WTC11 (cell line): ENCODE data around the gene CEBPE. TPM values are rescaled to one million over a fixed set of nuclear protein-coding genes. Genes with fewer than 3 reads are reported as not detected.
A peak's percentile ranks its signal among the peaks of the same experiment; 100 is the strongest.

Experiments used
- ATAC-seq: fragments of 200-7000 bp; cut with Tn5 transposase; 2 replicates; pipeline ENCODE4 v1.10.0; 2021; ENCODE audit warnings: mild to moderate bottlenecking, moderate library complexity
- CTCF ChIA-PET: fragments of 300-600 bp; sonication (Branson Sonifier 250); formaldehyde crosslinking; loops from one replicate; lab custom pipeline; 2021; ENCODE audit warnings: antibody characterized with exemption; lab: Charles Lee
- POLR2A ChIA-PET: fragments of 350-600 bp; sonication (Branson Sonifier 250); formaldehyde crosslinking; loops from one replicate; lab custom pipeline; 2021; ENCODE audit warnings: antibody characterized with exemption; lab: Charles Lee
- DNase-seq: peaks from one replicate; pipeline ENCODE4 v3.0.0; 2021; ENCODE audit warnings: low spot score
- H3K27ac Mint-ChIP-seq: 2 replicates; pipeline ENCODE4 v1.8.0; 2021; ENCODE audit warnings: mixed read lengths
- H3K27me3 Mint-ChIP-seq: 2 replicates; pipeline ENCODE4 v1.8.0; 2021; ENCODE audit warnings: low read depth, mild to moderate bottlenecking, moderate library complexity, mixed read lengths
- H3K36me3 Mint-ChIP-seq: 2 replicates; pipeline ENCODE4 v1.8.0; 2021; ENCODE audit warnings: mixed read lengths
- H3K4me1 Mint-ChIP-seq: 2 replicates; pipeline ENCODE4 v1.8.0; 2022; ENCODE audit warnings: mixed read lengths
- H3K4me3 Mint-ChIP-seq: 2 replicates; pipeline ENCODE4 v1.8.0; 2021; ENCODE audit warnings: mild to moderate bottlenecking, moderate library complexity, mixed read lengths
- H3K9me3 Mint-ChIP-seq: 2 replicates; pipeline ENCODE4 v1.8.0; 2021; ENCODE audit warnings: mixed read lengths
- CTCF ChIP-seq: fragments of 200-600 bp; IDR thresholded peaks from 2 replicates; pipeline ENCODE4 v1.8.0; 2022; ENCODE audit warnings: antibody characterized with exemption
- E2F1 ChIP-seq: sonication (generic); formaldehyde crosslinking; IDR thresholded peaks from 2 replicates; pipeline ENCODE4 v1.8.0; 2022; ENCODE audit warnings: mild to moderate bottlenecking, missing genetic modification reagents
- ESRRA ChIP-seq: sonication (generic); formaldehyde crosslinking; IDR thresholded peaks from 2 replicates; pipeline ENCODE4 v1.8.1; 2022; ENCODE audit warnings: mild to moderate bottlenecking, missing genetic modification reagents, borderline replicate concordance
- GRHL2 ChIP-seq: fragments of 250-450 bp; sonication (Bioruptor Pico); IDR thresholded peaks from 2 replicates; pipeline ENCODE4 v1.8.0; 2022; ENCODE audit warnings: mild to moderate bottlenecking, moderate library complexity; ENCODE audit not compliant: insufficient replicate concordance, severe bottlenecking
- NFATC4 ChIP-seq: fragments of 250-450 bp; sonication (Bioruptor Pico); IDR thresholded peaks from 2 replicates; pipeline ENCODE4 v1.9.0; 2021; ENCODE audit warnings: mild to moderate bottlenecking
- NR1H2 ChIP-seq: sonication (generic); formaldehyde crosslinking; IDR thresholded peaks from 2 replicates; pipeline ENCODE4 v1.9.0; 2021; ENCODE audit warnings: mild to moderate bottlenecking, moderate library complexity, missing genetic modification reagents
- NR2C2 ChIP-seq: sonication (generic); formaldehyde crosslinking; IDR thresholded peaks from 2 replicates; pipeline ENCODE4 v1.8.0; 2022; ENCODE audit warnings: mild to moderate bottlenecking, missing genetic modification reagents
- OVOL2 ChIP-seq: fragments of 250-450 bp; sonication (Bioruptor Pico); IDR thresholded peaks from 2 replicates; pipeline ENCODE4 v1.9.0; 2021; ENCODE audit warnings: mild to moderate bottlenecking, borderline replicate concordance
- RORB ChIP-seq: fragments of 250-450 bp; sonication (Bioruptor Pico); IDR thresholded peaks from 2 replicates; pipeline ENCODE4 v1.9.0; 2021; ENCODE audit warnings: mild to moderate bottlenecking
- SOX15 ChIP-seq: fragments of 250-450 bp; sonication (Bioruptor Pico); IDR thresholded peaks from 2 replicates; pipeline ENCODE4 v1.9.0; 2021; ENCODE audit warnings: mild to moderate bottlenecking
- TCF7 ChIP-seq: sonication (generic); formaldehyde crosslinking; IDR thresholded peaks from 2 replicates; pipeline ENCODE4 v1.8.0; 2022; ENCODE audit warnings: mild to moderate bottlenecking, low read depth, missing genetic modification reagents, moderate library complexity
- ZNF121 ChIP-seq: sonication (generic); formaldehyde crosslinking; IDR thresholded peaks from 2 replicates; pipeline ENCODE4 v1.8.0; 2023; ENCODE audit warnings: missing genetic modification reagents
- ZNF396 ChIP-seq: fragments of 250-450 bp; sonication (Bioruptor Pico); IDR thresholded peaks from 2 replicates; pipeline ENCODE4 v1.8.0; 2021; ENCODE audit warnings: mild to moderate bottlenecking, moderate library complexity, borderline replicate concordance
- ZNF512 ChIP-seq: sonication (generic); formaldehyde crosslinking; IDR thresholded peaks from 2 replicates; pipeline ENCODE4 v1.8.1; 2022; ENCODE audit warnings: missing genetic modification reagents, borderline replicate concordance
- ZNF671 ChIP-seq: fragments of 250-450 bp; sonication (Bioruptor Pico); IDR thresholded peaks from 2 replicates; pipeline ENCODE4 v1.8.0; 2021; ENCODE audit warnings: mild to moderate bottlenecking
- total RNA-seq: library from RNA; stranded (reverse); gene quantifications from 3 replicates; pipeline ENCODE4 v1.2.3, GENCODE V29; 2021
- TF ChIP-seq, protein P1 (sequence below): sonication (generic); formaldehyde crosslinking; IDR thresholded peaks from 2 replicates; pipeline ENCODE4 v1.8.1; 2022; ENCODE audit warnings: mild to moderate bottlenecking, missing genetic modification reagents, moderate library complexity, borderline replicate concordance
- TF ChIP-seq, protein P2 (sequence below): fragments of 250-450 bp; sonication (Bioruptor Pico); IDR thresholded peaks from 2 replicates; pipeline ENCODE4 v1.9.0; 2021; ENCODE audit warnings: mild to moderate bottlenecking
- TF ChIP-seq, protein P3 (sequence below): fragments of 250-450 bp; sonication (Bioruptor Pico); IDR thresholded peaks from 2 replicates; pipeline ENCODE4 v1.9.0; 2021; ENCODE audit warnings: moderate library complexity, mild to moderate bottlenecking, inconsistent platforms, borderline replicate concordance
- TF ChIP-seq, protein P4 (sequence below): sonication (generic); formaldehyde crosslinking; conservative IDR thresholded peaks from 2 replicates; pipeline ENCODE4 v1.8.1; 2022; ENCODE audit warnings: mild to moderate bottlenecking, missing genetic modification reagents
- TF ChIP-seq, protein P5 (sequence below): fragments of 250-450 bp; sonication (Bioruptor Pico); IDR thresholded peaks from 2 replicates; pipeline ENCODE4 v2.1.2; 2022; ENCODE audit warnings: mild to moderate bottlenecking, moderate library complexity
- TF ChIP-seq, protein P6 (sequence below): fragments of 250-450 bp; sonication (Bioruptor Pico); IDR thresholded peaks from 2 replicates; pipeline ENCODE4 v1.8.0; 2021; ENCODE audit warnings: mild to moderate bottlenecking

The CEBPE gene
- total RNA-seq, 1 experiment from 2014 or later = not detected

GRCh38 chr14:23123419-23123818 is 4.4 kb upstream of the CEBPE start:
- CTCF ChIA-PET = interaction anchor here (0.9 to 8.4 kb wide), 4 partner anchors 32 to 171 kb away, joined by 3 to 372 read pairs (median 4); partner anchors contain the start of gene SLC7A8
- Mint-ChIP-seq H3K9me3 (no peaks in the 10 kb centered on the region), H3K4me3 (no peak overlapping the region), H3K4me1 (peaks cover 67% of the 10 kb centered on the region), H3K36me3 (peaks cover 8% of the 10 kb centered on the region), H3K27me3 (no peaks in the 10 kb centered on the region), H3K27ac (no peak overlapping the region)
- DNase-seq = no peak
- no peak for ATAC-seq
- POLR2A ChIA-PET = no interaction called here
- TF ChIP-seq, protein P1, sequence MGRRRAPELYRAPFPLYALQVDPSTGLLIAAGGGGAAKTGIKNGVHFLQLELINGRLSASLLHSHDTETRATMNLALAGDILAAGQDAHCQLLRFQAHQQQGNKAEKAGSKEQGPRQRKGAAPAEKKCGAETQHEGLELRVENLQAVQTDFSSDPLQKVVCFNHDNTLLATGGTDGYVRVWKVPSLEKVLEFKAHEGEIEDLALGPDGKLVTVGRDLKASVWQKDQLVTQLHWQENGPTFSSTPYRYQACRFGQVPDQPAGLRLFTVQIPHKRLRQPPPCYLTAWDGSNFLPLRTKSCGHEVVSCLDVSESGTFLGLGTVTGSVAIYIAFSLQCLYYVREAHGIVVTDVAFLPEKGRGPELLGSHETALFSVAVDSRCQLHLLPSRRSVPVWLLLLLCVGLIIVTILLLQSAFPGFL (CRISPR knock-in tag) = no peak
- TF ChIP-seq, protein P2, sequence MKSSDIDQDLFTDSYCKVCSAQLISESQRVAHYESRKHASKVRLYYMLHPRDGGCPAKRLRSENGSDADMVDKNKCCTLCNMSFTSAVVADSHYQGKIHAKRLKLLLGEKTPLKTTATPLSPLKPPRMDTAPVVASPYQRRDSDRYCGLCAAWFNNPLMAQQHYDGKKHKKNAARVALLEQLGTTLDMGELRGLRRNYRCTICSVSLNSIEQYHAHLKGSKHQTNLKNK (CRISPR knock-in tag) = no peak
- TF ChIP-seq E2F1 (CRISPR knock-in tag) (no peak), NFATC4 (CRISPR knock-in tag) (no peak), ZNF121 (CRISPR knock-in tag) (no peak), ESRRA (CRISPR knock-in tag) (no peak), NR2C2 (CRISPR knock-in tag) (no peak), ZNF512 (CRISPR knock-in tag) (no peak), RORB (CRISPR knock-in tag) (no peak), OVOL2 (no peak), ZNF396 (CRISPR knock-in tag) (no peak)
- TF ChIP-seq, protein P3, sequence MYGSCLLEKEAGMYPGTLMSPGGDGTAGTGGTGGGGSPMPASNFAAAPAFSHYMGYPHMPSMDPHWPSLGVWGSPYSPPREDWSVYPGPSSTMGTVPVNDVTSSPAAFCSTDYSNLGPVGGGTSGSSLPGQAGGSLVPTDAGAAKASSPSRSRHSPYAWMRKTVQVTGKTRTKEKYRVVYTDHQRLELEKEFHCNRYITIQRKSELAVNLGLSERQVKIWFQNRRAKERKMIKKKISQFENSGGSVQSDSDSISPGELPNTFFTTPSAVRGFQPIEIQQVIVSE (CRISPR knock-in tag) = no peak

DNA sequence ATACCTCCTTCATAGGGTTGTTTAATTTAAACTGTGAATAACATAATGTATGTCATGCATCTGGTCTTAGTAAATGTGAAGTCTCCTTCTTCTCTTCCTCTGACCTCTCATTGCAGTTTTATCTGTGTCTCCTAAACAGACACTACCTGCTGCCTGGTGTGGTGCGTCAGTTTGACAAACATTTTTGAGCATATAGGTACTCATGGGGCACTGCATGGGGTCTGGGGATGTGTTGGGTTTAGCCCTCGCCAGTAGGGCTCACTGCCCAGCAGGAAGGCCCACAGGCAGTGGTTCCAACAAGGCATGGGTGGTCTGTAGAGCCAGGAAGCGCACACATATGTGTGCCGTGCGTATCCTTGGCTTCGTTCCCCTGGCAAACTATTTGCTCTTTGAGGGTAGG is 3.0 kb upstream of the CEBPE start:
- no peak overlapping the region for H3K4me3 Mint-ChIP-seq
- H3K9me3 Mint-ChIP-seq = no peaks in the 10 kb centered on the region
- H3K36me3 Mint-ChIP-seq = no peaks in the 10 kb centered on the region; the same call in 1 of the 2 replicates
- CTCF ChIA-PET = interaction anchor here (0.6 to 8.4 kb wide), 21 partner anchors 18 to 258 kb away, joined by 3 to 372 read pairs (median 12); partner anchors contain the start of genes ACIN1, C14orf119, CIROP and RNF212B
- POLR2A ChIA-PET = interaction anchor here (0.6 kb wide), 1 partner anchor 55 kb away, joined by 3 read pairs; no protein-coding TSS in a partner anchor
- no peak for TF ChIP-seq NR1H2
- no peak for TF ChIP-seq ESRRA (CRISPR knock-in tag)
- TF ChIP-seq ZNF671 (CRISPR knock-in tag) = no peak
- peaks cover 67% of the 10 kb centered on the region for H3K4me1 Mint-ChIP-seq
- DNase-seq = no peak
- H3K27me3 Mint-ChIP-seq = no peaks in the 10 kb centered on the region
- peak overlapping the region; percentile 21; the same call in 1 of the 2 replicates for H3K27ac Mint-ChIP-seq
- no peak for ATAC-seq

DNA sequence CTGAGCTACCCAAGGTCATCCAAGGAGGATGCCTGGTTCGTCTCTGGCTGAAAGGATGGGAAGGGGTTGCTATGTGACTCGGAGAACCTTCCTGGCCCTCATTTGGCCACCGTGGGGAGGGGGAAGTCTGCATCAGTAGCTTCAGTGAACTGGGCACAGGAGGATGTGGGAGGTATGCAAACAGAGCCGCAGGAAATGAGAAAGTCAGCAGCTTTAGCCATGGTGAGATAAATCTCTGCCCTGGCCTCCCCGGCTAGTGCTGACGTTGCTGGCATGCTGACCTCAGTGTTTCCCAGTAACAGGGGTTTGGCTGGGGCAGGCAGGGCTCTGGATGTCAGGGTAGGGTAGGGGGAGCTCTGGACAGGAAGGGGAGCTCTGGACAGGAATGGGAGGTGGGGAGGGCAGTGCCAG is 2.3 kb upstream of the CEBPE start:
- Mint-ChIP-seq H3K36me3 (no peaks in the 10 kb centered on the region), H3K27ac (0 out of 2 replicates have a peak overlapping the region, but pooled peaks have one; percentile 30), H3K27me3 (no peaks in the 10 kb centered on the region), H3K9me3 (no peaks in the 10 kb centered on the region), H3K4me3 (no peak overlapping the region; the same call in 1 of the 2 replicates), H3K4me1 (peaks cover 67% of the 10 kb centered on the region)
- POLR2A ChIA-PET = interaction anchor here (1.0 to 1.4 kb wide), 3 partner anchors 27 to 51 kb away, joined by 3 to 8 read pairs (median 4); partner anchors contain the start of genes ACIN1 and C14orf119
- peak; percentile 7 for ATAC-seq
- DNase-seq = no peak
- CTCF ChIA-PET = interaction anchor here (0.6 to 8.4 kb wide), 47 partner anchors 11 to 316 kb away, joined by 3 to 372 read pairs (median 7); partner anchors contain the start of genes ACIN1, BCL2L2, C14orf119 and CIROP
- TF ChIP-seq CTCF = no peak
- no peak for TF ChIP-seq SOX15 (CRISPR knock-in tag)
- TF ChIP-seq, protein P4, sequence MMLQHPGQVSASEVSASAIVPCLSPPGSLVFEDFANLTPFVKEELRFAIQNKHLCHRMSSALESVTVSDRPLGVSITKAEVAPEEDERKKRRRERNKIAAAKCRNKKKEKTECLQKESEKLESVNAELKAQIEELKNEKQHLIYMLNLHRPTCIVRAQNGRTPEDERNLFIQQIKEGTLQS (CRISPR knock-in tag) = no peak
- TF ChIP-seq, protein P5, sequence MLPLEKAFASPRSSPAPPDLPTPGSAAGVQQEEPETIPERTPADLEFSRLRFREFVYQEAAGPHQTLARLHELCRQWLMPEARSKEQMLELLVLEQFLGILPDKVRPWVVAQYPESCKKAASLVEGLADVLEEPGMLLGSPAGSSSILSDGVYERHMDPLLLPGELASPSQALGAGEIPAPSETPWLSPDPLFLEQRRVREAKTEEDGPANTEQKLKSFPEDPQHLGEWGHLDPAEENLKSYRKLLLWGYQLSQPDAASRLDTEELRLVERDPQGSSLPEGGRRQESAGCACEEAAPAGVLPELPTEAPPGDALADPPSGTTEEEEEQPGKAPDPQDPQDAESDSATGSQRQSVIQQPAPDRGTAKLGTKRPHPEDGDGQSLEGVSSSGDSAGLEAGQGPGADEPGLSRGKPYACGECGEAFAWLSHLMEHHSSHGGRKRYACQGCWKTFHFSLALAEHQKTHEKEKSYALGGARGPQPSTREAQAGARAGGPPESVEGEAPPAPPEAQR (CRISPR knock-in tag) = no peak
- no peak for TF ChIP-seq TCF7 (CRISPR knock-in tag)
- no peak for TF ChIP-seq GRHL2 (CRISPR knock-in tag)
- TF ChIP-seq, protein P6, sequence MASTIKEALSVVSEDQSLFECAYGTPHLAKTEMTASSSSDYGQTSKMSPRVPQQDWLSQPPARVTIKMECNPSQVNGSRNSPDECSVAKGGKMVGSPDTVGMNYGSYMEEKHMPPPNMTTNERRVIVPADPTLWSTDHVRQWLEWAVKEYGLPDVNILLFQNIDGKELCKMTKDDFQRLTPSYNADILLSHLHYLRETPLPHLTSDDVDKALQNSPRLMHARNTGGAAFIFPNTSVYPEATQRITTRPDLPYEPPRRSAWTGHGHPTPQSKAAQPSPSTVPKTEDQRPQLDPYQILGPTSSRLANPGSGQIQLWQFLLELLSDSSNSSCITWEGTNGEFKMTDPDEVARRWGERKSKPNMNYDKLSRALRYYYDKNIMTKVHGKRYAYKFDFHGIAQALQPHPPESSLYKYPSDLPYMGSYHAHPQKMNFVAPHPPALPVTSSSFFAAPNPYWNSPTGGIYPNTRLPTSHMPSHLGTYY (CRISPR knock-in tag) = no peak
